ENCODE data around the gene GATAD2A. TPM values are rescaled to one million over a fixed set of nuclear protein-coding genes. Genes with fewer than 3 reads are reported as not detected.
A peak's percentile ranks its signal among the peaks of the same experiment; 100 is the strongest.

GATAD2A gene
- total RNA-seq, 1 experiment from 2014 or later: 189 TPM

DNA sequence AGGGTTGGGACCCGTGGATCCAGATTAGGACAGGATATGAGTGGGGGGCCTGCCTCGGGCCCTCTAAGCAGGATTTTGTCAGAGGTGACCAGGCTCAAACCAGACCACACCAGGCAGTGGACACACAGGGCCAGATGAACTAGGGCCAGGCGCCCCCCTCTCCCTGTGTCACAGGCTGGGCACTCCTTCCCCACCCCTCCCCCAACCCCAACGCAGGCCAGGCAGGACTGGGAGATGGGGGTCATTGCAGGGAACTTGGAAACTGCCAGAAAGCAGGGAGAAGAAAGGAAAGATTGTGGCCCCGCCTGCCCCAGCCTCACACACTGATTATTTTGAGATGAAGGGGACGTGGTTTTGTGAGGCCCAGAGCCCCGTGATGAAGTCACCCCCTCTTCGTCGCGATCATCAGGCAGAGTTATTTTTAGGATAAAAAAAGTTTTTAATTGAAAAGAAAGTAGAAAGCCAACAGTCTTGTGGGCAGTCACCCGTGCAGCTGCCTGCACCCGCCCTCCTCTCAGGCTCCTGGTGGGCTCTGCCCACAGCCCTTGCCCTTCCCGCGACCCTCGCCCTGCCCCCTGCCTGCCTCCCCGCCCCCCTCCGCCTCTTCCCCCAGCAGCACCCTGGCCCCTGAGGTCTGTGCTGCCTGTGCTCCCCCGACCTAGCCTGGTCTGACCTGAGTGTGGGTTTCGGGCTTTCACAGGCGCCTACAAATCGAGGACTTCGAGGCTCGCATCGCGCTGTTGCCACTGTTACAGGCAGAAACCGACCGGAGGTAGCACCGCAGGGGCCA, 121.3 kb downstream of the GATAD2A start:
- H3K4me3 Mint-ChIP-seq: no peak overlapping the region
- Histone ChIP-seq H2AK5ac (ENCODE audit: insufficient read length, low read length) (no peak overlapping the region), H3K27me3 (ENCODE audit: insufficient read depth, low read length) (no peaks in the 10 kb centered on the region), H4K91ac (ENCODE audit: insufficient read length, low read depth, low read length) (no peak overlapping the region), H3K23me2 (ENCODE audit: insufficient read length, low read depth, low read length, poor library complexity, severe bottlenecking) (no peaks in the 10 kb centered on the region), H2AFZ (ENCODE audit: low read length) (no peak overlapping the region), H4K8ac (replicated peaks; ENCODE audit: insufficient read length, low read depth, low read length) (no peak overlapping the region), H3K14ac (ENCODE audit: insufficient read depth, low read length) (no peak overlapping the region), H3K79me1 (ENCODE audit: insufficient read depth, low read depth, low read length, poor library complexity, severe bottlenecking) (peaks cover 5% of the 10 kb centered on the region), H2BK15ac (ENCODE audit: low read depth, low read length) (no peak overlapping the region), H3K9me3 (ENCODE audit: control insufficient read depth, low read depth, low read length) (no peaks in the 10 kb centered on the region), H3K4ac (ENCODE audit: low read depth, low read length) (no peak overlapping the region), H2BK20ac (ENCODE audit: low read depth, low read length, poor library complexity, severe bottlenecking) (no peak overlapping the region), H3K18ac (ENCODE audit: insufficient read length, low read depth, low read length) (no peak overlapping the region), H2BK120ac (ENCODE audit: low read depth, low read length, poor library complexity, severe bottlenecking) (no peak overlapping the region), H3K23ac (ENCODE audit: insufficient read length, low read depth, low read length) (no peak overlapping the region), H3K56ac (ENCODE audit: insufficient read length, low read depth, low read length) (no peak overlapping the region), H3K27ac (ENCODE audit: insufficient read length, low read depth, low read length) (no peak overlapping the region), H4K20me1 (ENCODE audit: control insufficient read depth, insufficient read depth, insufficient read length) (peaks cover 3% of the 10 kb centered on the region), H3K4me2 (ENCODE audit: insufficient read depth, insufficient read length, low read length) (no peak overlapping the region), H2BK12ac (ENCODE audit: insufficient read length, low read depth, low read length) (no peak overlapping the region), H3K4me1 (ENCODE audit: insufficient read depth, low read length) (no peaks in the 10 kb centered on the region), H3T11ph (ENCODE audit: low read length) (no peak overlapping the region), H3K9ac (ENCODE audit: extremely low read depth, insufficient read length, low read length) (no peak overlapping the region), H2BK5ac (ENCODE audit: insufficient read length, low read length) (no peak overlapping the region), H4K5ac (ENCODE audit: insufficient read length, low read depth, low read length) (no peak overlapping the region), H3K79me2 (ENCODE audit: insufficient read depth, low read length) (no peaks in the 10 kb centered on the region; the same call in 1 of the 2 replicates)
- DNase-seq: no peak
- TF ChIP-seq, protein P1, sequence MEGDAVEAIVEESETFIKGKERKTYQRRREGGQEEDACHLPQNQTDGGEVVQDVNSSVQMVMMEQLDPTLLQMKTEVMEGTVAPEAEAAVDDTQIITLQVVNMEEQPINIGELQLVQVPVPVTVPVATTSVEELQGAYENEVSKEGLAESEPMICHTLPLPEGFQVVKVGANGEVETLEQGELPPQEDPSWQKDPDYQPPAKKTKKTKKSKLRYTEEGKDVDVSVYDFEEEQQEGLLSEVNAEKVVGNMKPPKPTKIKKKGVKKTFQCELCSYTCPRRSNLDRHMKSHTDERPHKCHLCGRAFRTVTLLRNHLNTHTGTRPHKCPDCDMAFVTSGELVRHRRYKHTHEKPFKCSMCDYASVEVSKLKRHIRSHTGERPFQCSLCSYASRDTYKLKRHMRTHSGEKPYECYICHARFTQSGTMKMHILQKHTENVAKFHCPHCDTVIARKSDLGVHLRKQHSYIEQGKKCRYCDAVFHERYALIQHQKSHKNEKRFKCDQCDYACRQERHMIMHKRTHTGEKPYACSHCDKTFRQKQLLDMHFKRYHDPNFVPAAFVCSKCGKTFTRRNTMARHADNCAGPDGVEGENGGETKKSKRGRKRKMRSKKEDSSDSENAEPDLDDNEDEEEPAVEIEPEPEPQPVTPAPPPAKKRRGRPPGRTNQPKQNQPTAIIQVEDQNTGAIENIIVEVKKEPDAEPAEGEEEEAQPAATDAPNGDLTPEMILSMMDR (conservative IDR thresholded peaks at IDR 0.05): no peak
- no CpG with 5 or more reads among the region's 28 CpGs for WGBS (ENCODE audit: extremely low coverage, insufficient read length, low lambda C conversion rate)
- H3K27me3 Mint-ChIP-seq (ENCODE audit: low read depth): no peaks in the 10 kb centered on the region
- H3K36me3 Mint-ChIP-seq (ENCODE audit: insufficient read depth in 1 of 3, low read depth in 3 of 3): peaks cover 13 to 63% (median 47%) of the 10 kb centered on the region in 3 experiments; a peak in 6 of 7 replicates
- no peaks in the 10 kb centered on the region for H3K9me3 Mint-ChIP-seq
- H3K27ac Mint-ChIP-seq: peak overlapping the region in 2 of 3 experiments; percentile 44 to 75; a peak in 2 of 7 replicates
- H3K4me1 Mint-ChIP-seq: peaks cover 8 to 27% of the 10 kb centered on the region in 2 experiments
